GM12878 (cell line): ENCODE measurements around the gene OR7G3. TPM values are rescaled to one million over a fixed set of nuclear protein-coding genes. Genes with fewer than 3 reads are reported as not detected.

ENCODE experiments used
- ATAC-seq: fragments of 200-7000 bp; cut with Tn5 transposase; 3 replicates; pipeline ENCODE4 v1.9.1; 2020; ENCODE audit warnings: mild to moderate bottlenecking, moderate library complexity
- Bru-seq: library from RNA; stranded (reverse); fragments of 400-500 nt; gene quantifications from one replicate; lab custom pipeline; 2021; lab: Mats Ljungman, UMichigan
- BruChase-seq, 2 experiments: library from RNA; stranded (reverse); fragments of 400-500 nt; gene quantifications; one replicate each; lab custom pipeline; 2021; lab: Mats Ljungman, UMichigan
- BruUV-seq: library from RNA; stranded (reverse); fragments of 400-500 nt; replicated peaks from 2 replicates; lab custom pipeline; 2021; lab: Mats Ljungman, UMichigan
- CTCF ChIA-PET: fragments of 300-600 bp; sonication (Branson Sonifier 250); formaldehyde crosslinking; extraction: SDS; loops from one replicate; lab custom pipeline; 2021; ENCODE audit warnings: inconsistent platforms; lab: Yijun Ruan, JAX
- POLR2A ChIA-PET: fragments of 350-600 bp; formaldehyde crosslinking; extraction: SDS; loops from one replicate; lab custom pipeline; 2021; ENCODE audit warnings: inconsistent platforms; lab: Charles Lee
- RAD21 ChIA-PET: fragments of 300-600 bp; sonication (Branson Sonifier 250); formaldehyde crosslinking; loops from one replicate; lab custom pipeline; 2023; ENCODE audit warnings: antibody characterized with exemption; ENCODE audit not compliant: unreplicated experiment; lab: Charles Lee
- SMC1A ChIA-PET: fragments of 300-600 bp; sonication (Branson Sonifier 250); formaldehyde crosslinking; loops from one replicate; lab custom pipeline; 2023; ENCODE audit not compliant: unreplicated experiment, uncharacterized antibody; lab: Charles Lee
- DNase-seq: peaks from one replicate; pipeline ENCODE4 v3.0.0-alpha.2; 2011; ENCODE audit warnings: low read depth, low spot score
- FAIRE-seq: peaks from 3 replicates; lab custom pipeline; 2011; peaks lifted over from hg19 to GRCh38; lab: Jason Lieb, UNC
- H2AFZ ChIP-seq: 2 replicates; pipeline ENCODE4 v1.6.0; 2011; ENCODE audit warnings: low read depth, low read length, control low read depth; ENCODE audit not compliant: control insufficient read depth
- H3K27ac ChIP-seq: 2 replicates; pipeline ENCODE4 v1.5.1; 2011; ENCODE audit warnings: control low read depth; ENCODE audit not compliant: control insufficient read depth, insufficient read depth
- H3K27me3 ChIP-seq, 2 experiments: replicated peaks in 1 of 2; 2 replicates each; pipeline versions ENCODE4 v1.6.0 to v1.6.1; 2011; ENCODE audit warnings: low read length in 1 of 2; ENCODE audit not compliant: control insufficient read depth in 2 of 2, insufficient read depth in 2 of 2
- H3K36me3 ChIP-seq, 2 experiments: 2 replicates each; pipeline ENCODE4 v1.5.1; 2011; ENCODE audit warnings: low read length in 1 of 2; ENCODE audit not compliant: control insufficient read depth in 2 of 2, insufficient read depth in 2 of 2
- H3K4me1 ChIP-seq: 2 replicates; pipeline ENCODE4 v1.6.1; 2011; ENCODE audit warnings: mild to moderate bottlenecking, low read length, moderate library complexity, mixed read lengths; ENCODE audit not compliant: control insufficient read depth, insufficient read depth
- H3K4me2 ChIP-seq: 2 replicates; pipeline ENCODE4 v1.6.0; 2011; ENCODE audit warnings: control low read depth; ENCODE audit not compliant: control insufficient read depth, insufficient read depth
- H3K4me3 ChIP-seq: fragments of 200-600 bp; sonication (generic); 2 replicates; pipeline ENCODE4 v1.5.1; 2016
- H3K79me2 ChIP-seq: 2 replicates; pipeline ENCODE4 v1.6.0; 2011; ENCODE audit warnings: low read length; ENCODE audit not compliant: control insufficient read depth, insufficient read depth
- H3K9ac ChIP-seq: 2 replicates; pipeline ENCODE4 v1.8.0; 2011; ENCODE audit warnings: low read length, control low read depth, mixed read lengths; ENCODE audit not compliant: control insufficient read depth, insufficient read depth
- H3K9me3 ChIP-seq: replicated peaks from 3 replicates; pipeline ENCODE4 v1.5.1; 2011; ENCODE audit warnings: mild to moderate bottlenecking, low read length; ENCODE audit not compliant: control insufficient read depth, insufficient read depth
- H4K20me1 ChIP-seq: 2 replicates; pipeline ENCODE4 v1.6.0; 2011; ENCODE audit not compliant: control insufficient read depth, insufficient read depth
- CBX5 ChIP-seq: sonication (generic); IDR thresholded peaks from 2 replicates; pipeline ENCODE4 v1.6.1; 2016; ENCODE audit warnings: low read depth, moderate library complexity, mild to moderate bottlenecking, inconsistent platforms
- CHD4 ChIP-seq: fragments of 200-600 bp; sonication (generic); IDR thresholded peaks from 2 replicates; pipeline ENCODE4 v1.6.1; 2016; ENCODE audit warnings: mild to moderate bottlenecking
- KLF5 ChIP-seq: fragments of 450-650 bp; IDR thresholded peaks from 2 replicates; pipeline ENCODE4 v1.6.1; 2014; ENCODE audit warnings: mild to moderate bottlenecking; ENCODE audit not compliant: partially characterized antibody
- RBBP5 ChIP-seq: fragments of 200-600 bp; sonication (generic); conservative IDR thresholded peaks from 2 replicates; pipeline ENCODE4 v1.6.1; 2016
- TCF7 ChIP-seq: IDR thresholded peaks from 2 replicates; pipeline ENCODE4 v1.6.1; 2014; ENCODE audit warnings: antibody characterized with exemption, borderline replicate concordance
- ZNF687 ChIP-seq: fragments of 450-650 bp; IDR thresholded peaks from 2 replicates; pipeline ENCODE4 v1.6.1; 2017; ENCODE audit warnings: mild to moderate bottlenecking, moderate library complexity
- WGBS: methylation state at CpG from one replicate; pipeline ENCODE4 v1.1.6; 2016; ENCODE audit warnings: low lambda C conversion rate; ENCODE audit not compliant: insufficient replicate concordance, insufficient coverage; ENCODE audit errors: missing lambda C conversion rate; 5-methylcytosine and 5-hydroxymethylcytosine counted together
- in situ Hi-C: fragments of 300-500 bp; cut with MboI; formaldehyde crosslinking; loops from 9 replicates; pipeline ENCODE4 v1.14.3; 2018; ENCODE audit warnings: mixed read lengths
- intact Hi-C: fragments of 100-400 bp; cut with micrococcal nuclease; formaldehyde crosslinking; loops from one replicate; pipeline ENCODE4 v1.14.2; 2022; ENCODE audit not compliant: unreplicated experiment
- long read RNA-seq, 2 experiments: library from polyadenylated mRNA; unstranded; transcript quantifications; one replicate each; pipeline ENCODE4 v2.0.0, GENCODE V29; 2019 to 2020
- polyA minus RNA-seq, 3 experiments: library from RNA; depleted of rRNA, polyadenylated mRNA; stranded (reverse); fragments of >200 nt; gene quantifications; 2 replicates each; pipeline ENCODE4 v1.2.3, GENCODE V29; 2011
- polyA plus RNA-seq, 11 experiments: library from polyadenylated mRNA; depleted of rRNA in 4 of 11; unstranded in 6 of 11; stranded (reverse) in 5 of 11; fragments of >200 nt; fragmentation: Nextera tagmentation in 4 of 11; fragmentation: Illumina TruSeq in 1 of 11; extraction: Ambion mirVana in 4 of 11; extraction: Trizol in 1 of 11; gene quantifications; 1 replicate in 1 of 11; 2 replicates in 10 of 11; pipeline versions ENCODE4 v1.2.1 to v1.2.3, GENCODE V29; 2011 to 2016; ENCODE audit warnings: inconsistent platforms in 2 of 11, missing spikeins in 2 of 11, low read depth in 1 of 11
- total RNA-seq, 4 experiments: library from RNA; depleted of rRNA in 3 of 4; stranded (reverse); fragments of >200 nt in 3 of 4; fragmentation: Illumina TruSeq in 1 of 4; extraction: Trizol in 1 of 4; gene quantifications; 2 replicates each; pipeline versions ENCODE4 v1.2.1 to v1.2.3, GENCODE V29; 2013 to 2021

Gene OR7G3
- not detected in 2 replicates for total RNA-seq (2013; cell fraction: nucleolus; rRNA removed)
- total RNA-seq (2014; rRNA removed) (not detected in 2 replicates), total RNA-seq (2014; rRNA removed; fragmentation: Illumina TruSeq; extraction: Trizol) (not detected in 2 replicates), total RNA-seq (2021) (not detected in 2 replicates), polyA plus RNA-seq (2011; rRNA removed) (not detected in 2 replicates), polyA plus RNA-seq (2014; fragmentation: Illumina TruSeq; extraction: Trizol) (not detected in 2 replicates), polyA plus RNA-seq (2014; fragmentation: Nextera tagmentation; extraction: Ambion mirVana) (not detected), polyA plus RNA-seq (2014; rRNA removed) (not detected in 2 replicates), polyA plus RNA-seq (2016; fragmentation: Nextera tagmentation; extraction: Ambion mirVana) (not detected), polyA minus RNA-seq (2011; rRNA and poly(A)+ RNA removed) (not detected in 2 replicates), Bru-seq, nascent RNA (not detected), BruChase-seq, experiment 1, labeled RNA remaining after a 6-hour chase (not detected), BruChase-seq, experiment 2, labeled RNA remaining after a 2-hour chase (not detected)
- not detected for polyA plus RNA-seq (2011; ENCODE audit: low read depth)
- not detected in 2 replicates for polyA plus RNA-seq (2011; cell fraction: cytosol; rRNA removed)
- polyA plus RNA-seq (2011; cell fraction: nucleus; rRNA removed): not detected in 2 replicates
- not detected in 2 replicates for polyA plus RNA-seq (2012)
- polyA minus RNA-seq (2011; cell fraction: cytosol; rRNA and poly(A)+ RNA removed): not detected in 2 replicates
- polyA minus RNA-seq (2011; cell fraction: nucleus; rRNA and poly(A)+ RNA removed): not detected in 2 replicates
- long read RNA-seq, experiment 1: 0 reads
- long read RNA-seq, experiment 2: 0 reads

GRCh38 chr19:9126900-9127405 lies at the start of gene OR7G3:
TSS of gene OR7G3 (minus strand) at chr19:9126950. CDS start at chr19:9126950, 0 bp downstream.
- BruUV-seq: no TSS peak
- no peak for DNase-seq
- H3K27me3 ChIP-seq: no peaks in the 10 kb centered on the region
- TF ChIP-seq KLF5 (no peak), CHD4 (no peak), ZNF687 (no peak), CBX5 (no peak), RBBP5 (no peak), TCF7 (no peak)
- ChIA-PET POLR2A (no interaction called here), RAD21 (no interaction called here), CTCF (no interaction called here), SMC1A (no interaction called here)
- no peak for ATAC-seq
- no peaks in the 10 kb centered on the region for H3K36me3 ChIP-seq
- no peak within 1 kb of the TSS for H3K27ac ChIP-seq
- no peak within 1 kb of the TSS for H3K4me2 ChIP-seq
- H3K79me2 ChIP-seq: no peaks in the 10 kb centered on the region
- H3K4me3 ChIP-seq: no peak within 1 kb of the TSS
- H3K9ac ChIP-seq: no peak within 1 kb of the TSS
- intact Hi-C loops (no loop called here), in situ Hi-C loops (loop anchor here (25.0 kb wide), 1 partner anchor 1110 kb away; the partner anchor contains the start of gene S1PR2)
- no peaks in the 10 kb centered on the region; the same call in 2 of the 3 replicates for H3K9me3 ChIP-seq
- no peak within 1 kb of the TSS for H2AFZ ChIP-seq
- no peak for FAIRE-seq
- WGBS: no CpG with 5 or more reads among the region's 1 CpG
- H4K20me1 ChIP-seq: no peaks in the 10 kb centered on the region
- no peaks in the 10 kb centered on the region for H3K4me1 ChIP-seq
